ENCODE measurements around the gene CYP2U1.

Gene CYP2U1

GRCh38 chr4:107996949-107997788 lies 65.8 kb downstream of the CYP2U1 start:
- peak; percentile 87 for DNase-seq (ENCODE audit: low read depth)
- TF ChIP-seq, protein P1, sequence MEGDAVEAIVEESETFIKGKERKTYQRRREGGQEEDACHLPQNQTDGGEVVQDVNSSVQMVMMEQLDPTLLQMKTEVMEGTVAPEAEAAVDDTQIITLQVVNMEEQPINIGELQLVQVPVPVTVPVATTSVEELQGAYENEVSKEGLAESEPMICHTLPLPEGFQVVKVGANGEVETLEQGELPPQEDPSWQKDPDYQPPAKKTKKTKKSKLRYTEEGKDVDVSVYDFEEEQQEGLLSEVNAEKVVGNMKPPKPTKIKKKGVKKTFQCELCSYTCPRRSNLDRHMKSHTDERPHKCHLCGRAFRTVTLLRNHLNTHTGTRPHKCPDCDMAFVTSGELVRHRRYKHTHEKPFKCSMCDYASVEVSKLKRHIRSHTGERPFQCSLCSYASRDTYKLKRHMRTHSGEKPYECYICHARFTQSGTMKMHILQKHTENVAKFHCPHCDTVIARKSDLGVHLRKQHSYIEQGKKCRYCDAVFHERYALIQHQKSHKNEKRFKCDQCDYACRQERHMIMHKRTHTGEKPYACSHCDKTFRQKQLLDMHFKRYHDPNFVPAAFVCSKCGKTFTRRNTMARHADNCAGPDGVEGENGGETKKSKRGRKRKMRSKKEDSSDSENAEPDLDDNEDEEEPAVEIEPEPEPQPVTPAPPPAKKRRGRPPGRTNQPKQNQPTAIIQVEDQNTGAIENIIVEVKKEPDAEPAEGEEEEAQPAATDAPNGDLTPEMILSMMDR (conservative IDR thresholded peaks at IDR 0.05; ENCODE audit: low read length) = no peak
- H3K4me3 ChIP-seq (ENCODE audit: low read length) = no peak overlapping the region

DNA sequence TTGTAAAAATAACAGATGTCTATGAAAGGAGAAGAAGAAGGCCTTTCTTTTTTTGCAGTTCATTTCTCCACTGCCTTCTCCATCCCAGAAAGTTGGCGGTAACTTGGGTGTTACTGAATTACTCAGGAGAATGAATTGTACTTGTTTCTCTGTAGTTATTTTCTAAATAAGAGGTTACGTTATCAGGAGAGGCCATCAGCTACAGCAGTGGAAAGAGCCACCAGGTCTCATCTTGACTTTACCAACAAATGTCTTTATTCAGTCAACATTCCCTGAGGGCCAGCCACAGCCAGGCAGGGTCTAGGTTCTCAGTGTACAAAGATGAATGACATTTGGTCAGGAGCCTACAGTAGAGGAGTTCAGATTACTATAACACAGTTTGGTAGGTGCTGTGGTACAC lies 66.4 kb downstream of the CYP2U1 start:
- no peak overlapping the region for H3K4me3 ChIP-seq (ENCODE audit: low read length)
- no peak for DNase-seq (ENCODE audit: low read depth)
- TF ChIP-seq, protein P1 (conservative IDR thresholded peaks at IDR 0.05; ENCODE audit: low read length) = no peak

GRCh38 chr4:107999932-108000539 lies 68.7 kb downstream of the CYP2U1 start:
- DNase-seq (ENCODE audit: low read depth) = no peak
- TF ChIP-seq, protein P1 (conservative IDR thresholded peaks at IDR 0.05; ENCODE audit: low read length) = no peak
- H3K4me3 ChIP-seq (ENCODE audit: low read length) = no peak overlapping the region

DNA sequence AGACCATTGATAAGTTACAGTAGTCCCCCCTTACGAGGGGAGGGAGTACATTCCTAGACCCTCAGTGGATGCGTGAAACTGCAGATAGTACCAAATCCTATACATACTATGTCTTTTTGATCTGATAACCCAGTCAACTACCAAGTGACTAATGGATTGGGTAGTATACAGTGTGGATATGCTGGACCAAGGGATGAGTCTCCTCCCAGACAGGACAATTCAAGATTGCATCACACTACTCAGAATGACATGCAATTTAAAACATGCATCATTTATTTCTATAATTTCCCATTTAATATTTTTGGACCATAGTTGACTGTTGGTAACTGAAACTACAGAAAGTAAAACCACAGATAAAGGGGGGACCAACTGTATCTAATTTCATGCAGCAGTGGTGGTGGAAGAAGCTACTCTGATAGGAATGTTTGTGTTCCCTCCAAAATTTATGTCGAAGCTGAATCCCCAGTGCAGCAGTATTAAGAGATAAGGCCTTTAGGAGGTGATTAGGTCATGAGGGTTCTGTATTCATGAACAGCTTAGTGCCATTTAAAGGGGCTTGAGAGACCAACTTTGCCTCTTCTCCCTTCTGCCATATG lies 70.3 kb downstream of the CYP2U1 start:
- no peak overlapping the region for H3K4me3 ChIP-seq (ENCODE audit: low read length)
- TF ChIP-seq, protein P1 (conservative IDR thresholded peaks at IDR 0.05; ENCODE audit: low read length) = no peak
- no peak for DNase-seq (ENCODE audit: low read depth)
